ENCODE measurements around the gene EED. TPM values are rescaled to one million over a fixed set of nuclear protein-coding genes. Genes with fewer than 3 reads are reported as not detected.
"Not testable (repeated sequence)": the region's sequence is repeated elsewhere in the genome, so short reads cannot be mapped to it uniquely, and the experiment has no call there.

EED gene
- total RNA-seq, 1 experiment from 2014 or later, result 68.3 TPM

GRCh38 chr11:86228269-86229038 lies 16.1 kb upstream of the EED start:
- no peak overlapping the region for H3K4me3 Mint-ChIP-seq (ENCODE audit: unreplicated experiment)
- no peak for DNase-seq
- POLR2A ChIA-PET, result no interaction called here

GRCh38 chr11:86229039-86229330 lies 15.6 kb upstream of the EED start:
- H3K9me3 Mint-ChIP-seq (ENCODE audit: unreplicated experiment); H3K27ac Mint-ChIP-seq (ENCODE audit: unreplicated experiment); H3K4me3 ChIP-seq (ENCODE audit: low read depth, low read length); H3K36me3 Mint-ChIP-seq (ENCODE audit: insufficient read depth, unreplicated experiment); intact Hi-C loops (cut with micrococcal nuclease; ENCODE audit: unreplicated experiment); POLR2A ChIA-PET; H3K9me3 ChIP-seq; BruUV-seq (replicated peaks); H3K27me3 Mint-ChIP-seq (ENCODE audit: insufficient read depth, unreplicated experiment); H3K4me3 Mint-ChIP-seq (ENCODE audit: unreplicated experiment); H3K27me3 ChIP-seq (replicated peaks; ENCODE audit: control insufficient read depth, insufficient read depth, low read length); H3K36me3 ChIP-seq (ENCODE audit: control insufficient read depth, insufficient read depth, low read length): not testable (repeated sequence)
- DNase-seq, result peak in 1 of 2 experiments; percentile 47
- CTCF ChIA-PET, result interaction anchor here (1.0 kb wide), 1 partner anchor 31 kb away, joined by 3 read pairs; no protein-coding TSS in a partner anchor
- peaks cover 17% of the 10 kb centered on the region for H3K4me1 Mint-ChIP-seq (ENCODE audit: low read depth, unreplicated experiment)
- H3K4me1 ChIP-seq, result peaks cover 13% of the 10 kb centered on the region

More at GRCh38 chr11:86228269-86229038, 16.1 kb upstream of the EED start:
- H3K27me3 Mint-ChIP-seq (ENCODE audit: insufficient read depth, unreplicated experiment), result no peaks in the 10 kb centered on the region
- H3K4me1 Mint-ChIP-seq (ENCODE audit: low read depth, unreplicated experiment), result peaks cover 17% of the 10 kb centered on the region
- no TSS peak for BruUV-seq (replicated peaks)
- intact Hi-C loops (cut with micrococcal nuclease; ENCODE audit: unreplicated experiment), result no loop called here
- no peak for TF ChIP-seq CTCF (IDR thresholded peaks at IDR 0.05; ENCODE audit: insufficient read depth in 1 of 2, low read depth in 1 of 2, low read length in 1 of 2, severe bottlenecking in 1 of 2, unreplicated experiment in 1 of 2)
- H3K27ac Mint-ChIP-seq (ENCODE audit: unreplicated experiment), result no peak overlapping the region
- Histone ChIP-seq H3K4me1 (peaks cover 13% of the 10 kb centered on the region), H3K27me3 (replicated peaks; ENCODE audit: control insufficient read depth, insufficient read depth, low read length) (no peaks in the 10 kb centered on the region), H3K4me3 (ENCODE audit: low read depth, low read length) (no peak overlapping the region), H3K9me3 (peaks cover 8% of the 10 kb centered on the region), H3K36me3 (ENCODE audit: control insufficient read depth, insufficient read depth, low read length) (no peaks in the 10 kb centered on the region)
- H3K9me3 Mint-ChIP-seq (ENCODE audit: unreplicated experiment), result peaks cover 8% of the 10 kb centered on the region
- CTCF ChIA-PET, result interaction anchor here (1.0 kb wide), 1 partner anchor 32 kb away, joined by 3 read pairs; no protein-coding TSS in a partner anchor
- H3K36me3 Mint-ChIP-seq (ENCODE audit: insufficient read depth, unreplicated experiment), result no peaks in the 10 kb centered on the region

GRCh38 chr11:86230179-86230804 lies 14.3 kb upstream of the EED start:
- BruUV-seq (replicated peaks), result no TSS peak
- no peaks in the 10 kb centered on the region for H3K36me3 ChIP-seq (ENCODE audit: control insufficient read depth, insufficient read depth, low read length)
- peak; percentile 59 to 65 for DNase-seq
- H3K9me3 Mint-ChIP-seq (ENCODE audit: unreplicated experiment), result no peaks in the 10 kb centered on the region
- H3K4me3 Mint-ChIP-seq (ENCODE audit: unreplicated experiment), result no peak overlapping the region
- H3K4me3 ChIP-seq (ENCODE audit: low read depth, low read length), result no peak overlapping the region
- intact Hi-C loops (cut with micrococcal nuclease; ENCODE audit: unreplicated experiment), result loop anchor here (2.0 to 5.0 kb wide), 2 partner anchors 188 to 289 kb away; no protein-coding TSS in a partner anchor
- POLR2A ChIA-PET, result interaction anchor here (0.6 to 2.0 kb wide), 2 partner anchors 15 to 45 kb away, joined by 4 to 5 read pairs; no protein-coding TSS in a partner anchor
- peaks cover 13% of the 10 kb centered on the region for H3K4me1 ChIP-seq
- peaks cover 24% of the 10 kb centered on the region for H3K4me1 Mint-ChIP-seq (ENCODE audit: low read depth, unreplicated experiment)
- peak; percentile 73 to 75 for TF ChIP-seq CTCF (IDR thresholded peaks at IDR 0.05; ENCODE audit: insufficient read depth in 1 of 2, low read depth in 1 of 2, low read length in 1 of 2, severe bottlenecking in 1 of 2, unreplicated experiment in 1 of 2)
- H3K27ac Mint-ChIP-seq (ENCODE audit: unreplicated experiment), result no peak overlapping the region
- no peaks in the 10 kb centered on the region for H3K27me3 ChIP-seq (replicated peaks; ENCODE audit: control insufficient read depth, insufficient read depth, low read length)
- no peaks in the 10 kb centered on the region for H3K27me3 Mint-ChIP-seq (ENCODE audit: insufficient read depth, unreplicated experiment)
- H3K36me3 Mint-ChIP-seq (ENCODE audit: insufficient read depth, unreplicated experiment), result no peaks in the 10 kb centered on the region
- CTCF ChIA-PET, result interaction anchor here (0.6 to 1.5 kb wide), 13 partner anchors 12 to 420 kb away, joined by 3 to 13 read pairs (median 3); partner anchors contain the start of genes CCDC83 and PICALM
- H3K9me3 ChIP-seq, result no peaks in the 10 kb centered on the region; the same call in 1 of the 2 replicates
